Esophagus squamous epithelium (tissue), 5 donors: ENCODE data around the gene RP2. TPM values are rescaled to one million over a fixed set of nuclear protein-coding genes. Genes with fewer than 3 reads are reported as not detected.

Experiments
- DNase-seq: peaks from one replicate; lab custom pipeline; 2025; lab: John Stamatoyannopoulos, UW
- H3K27ac ChIP-seq, 4 donors: fragments of 200-600 bp; sonication (generic); one replicate each; pipeline ENCODE4 v1.5.1; 2016 to 2019; ENCODE audit warnings: mild to moderate bottlenecking in 1 of 4
- H3K27me3 ChIP-seq, 4 donors: fragments of 200-600 bp; sonication (generic); 1 replicate in 3 of 4; 2 replicates in 1 of 4; pipeline versions ENCODE4 v1.5.1 to v1.6.0; 2017 to 2021; ENCODE audit warnings: antibody characterized with exemption in 1 of 4
- H3K36me3 ChIP-seq, 3 donors: fragments of 200-600 bp; sonication (generic); one replicate each; pipeline ENCODE4 v1.5.1; 2016 to 2019
- H3K4me1 ChIP-seq, 3 donors: fragments of 200-600 bp; sonication (generic); one replicate each; pipeline ENCODE4 v1.5.1; 2017 to 2019
- H3K4me3 ChIP-seq, 4 donors: fragments of 200-600 bp; sonication (generic); 1 replicate in 3 of 4; 2 replicates in 1 of 4; pipeline ENCODE4 v1.5.1; 2016 to 2019; ENCODE audit warnings: mild to moderate bottlenecking in 2 of 4, moderate library complexity in 1 of 4
- H3K9me3 ChIP-seq, 3 donors: fragments of 200-600 bp; sonication (generic); one replicate each; pipeline ENCODE4 v1.5.1; 2016 to 2019
- POLR2A ChIP-seq, 4 donors: fragments of 450-650 bp; IDR thresholded peaks; one replicate each; pipeline ENCODE4 v1.6.1; 2017; ENCODE audit warnings: antibody characterized with exemption in 4 of 4, mild to moderate bottlenecking in 4 of 4, moderate library complexity in 3 of 4
- WGBS, 2 donors: methylation state at CpG; one replicate each; pipeline ENCODE4 v1.1.5; 2018; 5-methylcytosine and 5-hydroxymethylcytosine counted together
- intact Hi-C: fragments of 100-400 bp; cut with DNase I; formaldehyde crosslinking; loops from one replicate; pipeline ENCODE4 v1.15.0; 2022
- total RNA-seq, 4 donors: library from RNA; depleted of rRNA; stranded (reverse); fragments of >200 nt; gene quantifications; one replicate each; pipeline ENCODE4 v1.1.0, GENCODE V29; 2016
- TF ChIP-seq, protein P1 (sequence below), 6 experiments: fragments of 450-650 bp in 4 of 6; fragments of 200-600 bp in 2 of 6; sonication (generic) in 2 of 6; IDR thresholded peaks; one replicate each; pipeline ENCODE4 v1.5.1; 2016 to 2019; ENCODE audit warnings: antibody characterized with exemption in 6 of 6, mild to moderate bottlenecking in 4 of 6, moderate library complexity in 4 of 6
- donor health status: DM: yes; HTN: yes; CAD: no.

RP2 gene
- total RNA-seq, 4 donors from 2014 or later = 14.9 to 21.9 (median 17.6) TPM

DNA sequence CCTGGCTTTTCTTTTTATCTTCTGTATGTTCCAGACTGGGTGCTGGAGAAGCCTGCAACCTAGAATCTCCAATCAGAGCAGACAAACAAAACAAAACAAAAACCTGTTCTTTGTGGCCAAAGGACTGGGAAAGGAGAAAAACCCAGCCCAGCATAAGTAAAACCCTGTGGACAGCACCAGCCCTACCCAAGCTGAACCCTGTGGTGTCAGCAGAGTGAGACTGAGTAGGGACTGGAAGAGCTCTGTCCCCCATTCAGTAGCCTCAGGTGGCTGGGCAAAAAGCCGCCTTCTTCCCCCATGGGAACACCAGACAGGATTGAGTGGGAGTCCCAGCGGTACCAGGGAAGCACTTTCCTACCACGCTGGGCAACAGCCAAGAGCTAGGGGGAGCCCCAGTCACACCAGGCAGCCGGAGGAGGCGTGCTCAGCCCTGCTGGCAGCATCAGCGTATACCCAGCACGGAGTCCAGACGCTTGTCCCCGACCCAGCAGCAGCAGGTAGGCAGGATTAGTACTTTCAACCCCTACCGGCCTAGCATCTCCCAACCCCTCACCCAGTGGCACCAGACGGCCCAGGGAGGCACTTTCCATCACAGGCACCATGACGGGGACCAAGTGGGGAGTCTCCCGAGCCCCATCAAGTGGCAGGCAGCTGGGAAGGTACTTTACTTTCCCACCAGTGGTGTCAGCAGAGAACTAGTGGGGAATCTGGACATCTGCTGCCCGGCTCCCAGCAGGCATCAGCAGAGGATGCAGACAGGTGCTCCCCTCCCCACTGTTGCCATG, 66.8 kb downstream of the RP2 start:
- Histone ChIP-seq H3K4me1 (peaks cover 0 to 10% (median 0%) of the 10 kb centered on the region in 3 donors), H3K36me3 (no peaks in the 10 kb centered on the region), H3K27me3 (peaks cover 0 to 9% (median 0%) of the 10 kb centered on the region in 4 donors), H3K4me3 (peak overlapping the region; percentile 22 to 58 (median 43)), H3K9me3 (no peaks in the 10 kb centered on the region), H3K27ac (peak overlapping the region in 1 of 4 donors; percentile 17)
- WGBS, 2 donors = no CpG with 5 or more reads among the region's 14 CpGs
- no peak for TF ChIP-seq POLR2A (IDR thresholded peaks at IDR 0.05)
- TF ChIP-seq, protein P1, sequence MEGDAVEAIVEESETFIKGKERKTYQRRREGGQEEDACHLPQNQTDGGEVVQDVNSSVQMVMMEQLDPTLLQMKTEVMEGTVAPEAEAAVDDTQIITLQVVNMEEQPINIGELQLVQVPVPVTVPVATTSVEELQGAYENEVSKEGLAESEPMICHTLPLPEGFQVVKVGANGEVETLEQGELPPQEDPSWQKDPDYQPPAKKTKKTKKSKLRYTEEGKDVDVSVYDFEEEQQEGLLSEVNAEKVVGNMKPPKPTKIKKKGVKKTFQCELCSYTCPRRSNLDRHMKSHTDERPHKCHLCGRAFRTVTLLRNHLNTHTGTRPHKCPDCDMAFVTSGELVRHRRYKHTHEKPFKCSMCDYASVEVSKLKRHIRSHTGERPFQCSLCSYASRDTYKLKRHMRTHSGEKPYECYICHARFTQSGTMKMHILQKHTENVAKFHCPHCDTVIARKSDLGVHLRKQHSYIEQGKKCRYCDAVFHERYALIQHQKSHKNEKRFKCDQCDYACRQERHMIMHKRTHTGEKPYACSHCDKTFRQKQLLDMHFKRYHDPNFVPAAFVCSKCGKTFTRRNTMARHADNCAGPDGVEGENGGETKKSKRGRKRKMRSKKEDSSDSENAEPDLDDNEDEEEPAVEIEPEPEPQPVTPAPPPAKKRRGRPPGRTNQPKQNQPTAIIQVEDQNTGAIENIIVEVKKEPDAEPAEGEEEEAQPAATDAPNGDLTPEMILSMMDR (IDR thresholded peaks at IDR 0.05) = peak; percentile 40 to 74 (median 57)
- DNase-seq = no peak
- intact Hi-C loops = no loop called here

DNA sequence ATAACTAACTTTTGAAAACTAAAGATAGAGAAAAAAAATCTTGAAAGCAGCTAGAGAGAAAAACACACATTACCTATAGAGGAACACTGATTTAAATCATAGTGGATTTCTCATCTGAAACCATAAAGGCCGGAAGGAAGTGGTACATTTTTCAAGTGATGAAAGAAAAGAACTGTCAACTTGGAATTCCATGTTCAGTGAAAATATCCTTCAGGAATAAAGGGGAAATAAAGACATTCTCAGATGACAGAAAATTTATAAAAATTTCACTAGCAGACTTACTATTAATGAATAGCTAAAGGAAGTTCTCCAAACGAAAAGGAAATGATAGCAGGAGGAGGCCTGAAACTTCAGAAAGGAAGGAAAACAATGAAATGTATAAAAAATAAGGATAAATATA, 67.8 kb downstream of the RP2 start:
- 41 to 68% methylated on average over 2 of the region's 2 CpGs for WGBS, 2 donors
- intact Hi-C loops = no loop called here

DNA sequence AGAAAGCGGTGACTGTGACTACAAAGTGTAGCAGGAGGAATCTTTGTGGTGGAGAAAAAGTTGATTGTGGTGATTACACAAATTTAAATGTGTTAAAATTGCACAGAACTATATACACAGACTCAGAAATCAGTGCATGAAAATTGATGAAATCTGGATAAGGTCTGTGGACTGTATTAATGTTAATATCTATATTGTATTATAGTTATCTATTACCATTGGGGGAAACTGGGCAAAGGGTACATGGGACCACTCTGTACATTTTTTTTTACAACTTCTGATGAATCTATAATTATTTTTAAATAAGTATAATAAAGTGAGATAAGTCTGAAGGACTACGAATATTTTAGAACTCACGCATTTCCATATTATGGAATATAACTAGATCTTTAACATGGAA, 73.6 kb downstream of the RP2 start:
- intact Hi-C loops = no loop called here
- no peak overlapping the region for H3K27ac ChIP-seq
- no peaks in the 10 kb centered on the region for H3K9me3 ChIP-seq
- DNase-seq = no peak
- no peak for TF ChIP-seq POLR2A (IDR thresholded peaks at IDR 0.05)
- no peak overlapping the region for H3K4me3 ChIP-seq
- no peaks in the 10 kb centered on the region for H3K27me3 ChIP-seq
- no peaks in the 10 kb centered on the region for H3K36me3 ChIP-seq
- H3K4me1 ChIP-seq = peaks cover 0 to 12% (median 0%) of the 10 kb centered on the region in 3 donors
- WGBS, 2 donors = 83 to 90% methylated on average over 3 of the region's 3 CpGs

More for the DNA sequence above, 67.8 kb downstream of the RP2 start:
- Histone ChIP-seq H3K27ac (no peak overlapping the region), H3K9me3 (no peaks in the 10 kb centered on the region), H3K4me1 (peaks cover 0 to 10% (median 0%) of the 10 kb centered on the region in 3 donors), H3K27me3 (peaks cover 0 to 9% (median 0%) of the 10 kb centered on the region in 4 donors), H3K4me3 (no peak overlapping the region), H3K36me3 (no peaks in the 10 kb centered on the region)
- no peak for TF ChIP-seq POLR2A (IDR thresholded peaks at IDR 0.05)
- TF ChIP-seq, protein P1 (IDR thresholded peaks at IDR 0.05) = no peak
- no peak for DNase-seq

DNA sequence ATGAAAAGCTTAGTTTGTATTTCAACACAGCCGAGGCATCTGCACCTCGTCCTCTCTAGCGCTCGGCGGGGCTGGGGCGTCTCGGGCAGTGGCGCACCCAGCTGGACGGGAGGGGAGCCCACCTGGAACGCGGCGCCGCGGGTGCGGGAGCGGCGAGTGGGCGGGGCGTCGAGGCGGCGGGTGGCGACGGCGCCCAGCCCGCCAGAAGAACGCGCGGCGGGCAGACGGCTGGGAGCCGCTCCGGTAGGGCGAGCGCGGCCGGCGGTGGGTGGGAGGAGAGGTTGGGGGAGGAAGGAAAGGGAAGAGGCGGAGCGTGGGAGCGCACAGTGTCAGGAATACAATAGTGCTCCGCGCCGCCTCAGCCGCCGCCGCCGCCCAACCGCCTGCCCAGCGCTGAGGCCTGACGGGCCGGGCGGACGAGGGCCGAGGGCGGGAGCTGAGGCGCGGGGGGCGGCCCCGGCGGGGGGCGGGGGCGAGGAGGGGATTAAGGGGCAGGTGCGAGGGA, 75.3 kb downstream of the RP2 start, which contains the start of gene JADE3:
Gene JADE3, plus strand, starts transcription at position 324 of the 505 bp plus-strand sequence. CDS start 72,474 bp downstream, outside the sequence.
- TF ChIP-seq, protein P1 (IDR thresholded peaks at IDR 0.05) = no peak
- TF ChIP-seq POLR2A (IDR thresholded peaks at IDR 0.05) = peak in 1 of 4 donors; percentile 37
- no peak for DNase-seq
- WGBS, 2 donors = 40% methylated on average over 1 of the region's 64 CpGs; no CpG with 5 or more reads in 1 of the 2 donors

DNA sequence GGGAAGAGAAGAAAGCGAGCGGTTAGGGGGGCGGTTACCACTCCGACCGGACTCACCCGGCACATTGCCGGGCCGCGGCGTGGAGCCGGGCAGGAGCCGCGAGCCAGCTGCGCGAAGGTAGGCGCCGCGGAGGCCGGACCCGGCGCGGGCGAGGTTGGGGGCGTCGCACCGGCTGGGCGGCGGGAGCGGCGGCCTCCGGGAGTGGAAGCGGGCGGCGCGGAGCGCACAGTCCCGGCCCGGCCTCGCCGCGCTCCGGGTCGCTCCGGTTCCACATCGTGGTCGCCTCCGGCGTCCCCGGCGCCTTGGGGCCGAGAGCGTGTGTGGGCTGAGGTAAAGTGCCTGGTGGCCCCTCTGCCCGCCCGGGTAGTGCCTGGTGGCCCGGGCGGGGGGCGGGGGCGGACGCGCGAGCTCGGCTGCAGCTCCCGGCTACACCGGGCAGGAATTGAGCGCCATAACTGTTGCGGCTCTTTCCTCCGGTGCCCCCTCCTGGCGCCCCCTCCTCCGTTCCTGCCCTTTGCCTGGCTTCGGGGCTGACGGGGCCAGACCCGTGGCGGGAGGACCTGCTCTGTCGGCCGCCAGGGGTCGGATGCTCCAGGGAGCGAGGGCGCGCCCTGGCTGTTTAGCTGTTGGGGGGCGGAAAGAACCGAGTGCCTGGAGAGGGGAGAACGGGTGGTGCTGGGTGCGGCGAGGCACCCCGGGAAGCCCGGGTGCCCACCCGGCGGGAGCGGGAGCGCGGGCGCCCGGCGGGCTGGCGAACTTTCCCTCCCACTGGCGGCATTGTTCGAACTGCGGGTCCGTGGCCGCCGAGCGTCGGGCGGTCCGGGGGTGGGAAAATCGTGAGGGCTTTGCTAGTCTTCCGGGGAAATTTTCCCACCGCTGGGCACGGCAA, 76.0 kb downstream of the RP2 start:
- Histone ChIP-seq H3K27me3 (no peaks in the 10 kb centered on the region), H3K9me3 (no peaks in the 10 kb centered on the region), H3K4me3 (peak overlapping the region; percentile 66 to 78 (median 76)), H3K27ac (peak overlapping the region; percentile 73 to 82 (median 76)), H3K4me1 (peaks cover 0 to 12% (median 0%) of the 10 kb centered on the region in 3 donors), H3K36me3 (no peaks in the 10 kb centered on the region)
- TF ChIP-seq, protein P1 (IDR thresholded peaks at IDR 0.05) = peak in 5 of 6 experiments; percentile 23 to 53 (median 40)
- TF ChIP-seq POLR2A (IDR thresholded peaks at IDR 0.05) = no peak
- no peak for DNase-seq
- WGBS, 2 donors = 50% methylated on average over 7 of the region's 109 CpGs; no CpG with 5 or more reads in 1 of the 2 donors
- intact Hi-C loops = no loop called here

More for the DNA sequence above, 75.3 kb downstream of the RP2 start, which contains the start of gene JADE3:
- H3K27ac ChIP-seq = peak within 1 kb of the TSS; percentile 73 to 82 (median 76)
- H3K27me3 ChIP-seq = no peaks in the 10 kb centered on the region
- H3K9me3 ChIP-seq = no peaks in the 10 kb centered on the region
- peak within 1 kb of the TSS; percentile 66 to 78 (median 76) for H3K4me3 ChIP-seq
- intact Hi-C loops = no loop called here
- peaks cover 0 to 12% (median 0%) of the 10 kb centered on the region in 3 donors for H3K4me1 ChIP-seq
- no peaks in the 10 kb centered on the region for H3K36me3 ChIP-seq
